MM.1S (cell line): Measurements from ENCODE around the gene CLIP4.

Experiments used
- DNase-seq: peaks from one replicate; pipeline ENCODE4 v3.0.0-alpha.2; 2015
- H2AFZ ChIP-seq: fragments of 300-600 bp; sonication (generic); 2 replicates; pipeline ENCODE4 v1.6.0; 2016; ENCODE audit warnings: antibody characterized with exemption, low read length
- H3F3A ChIP-seq: fragments of 300-600 bp; sonication (generic); 2 replicates; pipeline ENCODE4 v1.6.1; 2016; ENCODE audit warnings: mild to moderate bottlenecking, antibody characterized with exemption, low read length, moderate library complexity, mixed read lengths; ENCODE audit not compliant: insufficient read depth
- H3K27ac ChIP-seq: fragments of 300-600 bp; sonication (generic); 2 replicates; pipeline ENCODE4 v1.5.1; 2016; ENCODE audit warnings: mild to moderate bottlenecking, low read length
- H3K27me3 ChIP-seq: fragments of 300-600 bp; sonication (generic); replicated peaks from 2 replicates; pipeline ENCODE4 v1.6.0; 2016; ENCODE audit warnings: low read length; ENCODE audit not compliant: insufficient read depth
- H3K36me3 ChIP-seq: fragments of 300-600 bp; sonication (generic); replicated peaks from 2 replicates; pipeline ENCODE4 v1.6.1; 2016; ENCODE audit warnings: mild to moderate bottlenecking, low read length, mixed read lengths; ENCODE audit not compliant: insufficient read depth
- H3K4me1 ChIP-seq: fragments of 300-600 bp; sonication (generic); 2 replicates; pipeline ENCODE4 v1.6.1; 2016; ENCODE audit warnings: low read length, mixed read lengths
- H3K4me2 ChIP-seq: fragments of 300-600 bp; sonication (generic); 2 replicates; pipeline ENCODE4 v1.6.0; 2016; ENCODE audit warnings: low read depth, low read length
- H3K4me3 ChIP-seq: fragments of 300-600 bp; sonication (generic); 2 replicates; pipeline ENCODE4 v1.5.1; 2016; ENCODE audit warnings: low read length, mixed read lengths
- H3K79me2 ChIP-seq: fragments of 300-600 bp; sonication (generic); 2 replicates; pipeline ENCODE4 v1.6.1; 2016; ENCODE audit warnings: mixed run types, low read length, mixed read lengths
- H3K9ac ChIP-seq: fragments of 300-600 bp; sonication (generic); 2 replicates; pipeline ENCODE4 v1.6.1; 2016; ENCODE audit warnings: low read length, mixed read lengths
- H3K9me2 ChIP-seq: fragments of 300-600 bp; sonication (generic); replicated peaks from 2 replicates; pipeline ENCODE4 v1.6.1; 2016; ENCODE audit warnings: mild to moderate bottlenecking, low read length, mixed read lengths; ENCODE audit not compliant: insufficient read depth
- H3K9me3 ChIP-seq: fragments of 300-600 bp; sonication (generic); replicated peaks from 2 replicates; pipeline ENCODE4 v1.6.1; 2016; ENCODE audit warnings: mild to moderate bottlenecking, low read length, mixed read lengths; ENCODE audit not compliant: insufficient read depth
- H4K20me1 ChIP-seq: fragments of 300-600 bp; sonication (generic); 2 replicates; pipeline ENCODE4 v1.6.1; 2016; ENCODE audit warnings: mild to moderate bottlenecking, low read length, moderate library complexity, mixed read lengths; ENCODE audit not compliant: insufficient read depth
- CTCF ChIP-seq: fragments of 300-600 bp; sonication (generic); IDR thresholded peaks from 2 replicates; pipeline ENCODE4 v1.5.1; 2016; ENCODE audit warnings: antibody characterized with exemption, low read length, mixed read lengths
- EZH2 ChIP-seq: fragments of 300-600 bp; sonication (generic); optimal IDR thresholded peaks from 2 replicates; pipeline ENCODE3; 2017; ENCODE audit warnings: low read depth, mild to moderate bottlenecking, antibody characterized with exemption, low read length, mixed read lengths
- EZH2phosphoT487 ChIP-seq: fragments of 300-600 bp; sonication (generic); IDR thresholded peaks from 2 replicates; pipeline ENCODE4 v1.6.1; 2018; ENCODE audit warnings: antibody characterized with exemption, low read length

CLIP4 gene

GRCh38 chr2:29227935-29228675 is 112.9 kb downstream of the CLIP4 start:
- H3K9me2 ChIP-seq = no peaks in the 10 kb centered on the region
- no peaks in the 10 kb centered on the region for H3K36me3 ChIP-seq
- no peak overlapping the region for H3K9ac ChIP-seq
- H2AFZ ChIP-seq = no peak overlapping the region
- H3K4me2 ChIP-seq = no peak overlapping the region
- no peaks in the 10 kb centered on the region for H3K9me3 ChIP-seq
- TF ChIP-seq CTCF (no peak), EZH2 (no peak), EZH2phosphoT487 (no peak)
- no peak overlapping the region for H3K27ac ChIP-seq
- no peaks in the 10 kb centered on the region for H4K20me1 ChIP-seq
- no peaks in the 10 kb centered on the region for H3K4me1 ChIP-seq
- no peaks in the 10 kb centered on the region for H3F3A ChIP-seq
- DNase-seq = no peak
- no peaks in the 10 kb centered on the region for H3K79me2 ChIP-seq
- H3K4me3 ChIP-seq = no peak overlapping the region
- H3K27me3 ChIP-seq = no peaks in the 10 kb centered on the region; the same call in 1 of the 2 replicates

GRCh38 chr2:29228947-29229346 is 113.7 kb downstream of the CLIP4 start:
- Histone ChIP-seq H3K9ac (no peak overlapping the region), H3K36me3 (no peaks in the 10 kb centered on the region), H3K4me2 (no peak overlapping the region), H3K27ac (no peak overlapping the region), H3K4me1 (no peaks in the 10 kb centered on the region), H2AFZ (no peak overlapping the region), H3F3A (no peaks in the 10 kb centered on the region), H4K20me1 (no peaks in the 10 kb centered on the region), H3K27me3 (no peaks in the 10 kb centered on the region; the same call in 1 of the 2 replicates), H3K9me3 (no peaks in the 10 kb centered on the region), H3K79me2 (no peaks in the 10 kb centered on the region), H3K4me3 (no peak overlapping the region), H3K9me2 (no peaks in the 10 kb centered on the region)
- TF ChIP-seq EZH2 = no peak
- TF ChIP-seq EZH2phosphoT487 = no peak
- TF ChIP-seq CTCF = no peak
- DNase-seq = no peak

GRCh38 chr2:29229640-29230039 is 114.4 kb downstream of the CLIP4 start:
- TF ChIP-seq EZH2 = no peak
- no peak for TF ChIP-seq EZH2phosphoT487
- TF ChIP-seq CTCF = no peak
- H3K27me3 ChIP-seq = no peaks in the 10 kb centered on the region; the same call in 1 of the 2 replicates
- no peaks in the 10 kb centered on the region for H3K9me3 ChIP-seq
- no peak overlapping the region for H3K9ac ChIP-seq
- H3K4me3 ChIP-seq = no peak overlapping the region
- H3K79me2 ChIP-seq = no peaks in the 10 kb centered on the region
- H3K4me2 ChIP-seq = no peak overlapping the region
- no peaks in the 10 kb centered on the region for H4K20me1 ChIP-seq
- H3K27ac ChIP-seq = no peak overlapping the region
- H3F3A ChIP-seq = no peaks in the 10 kb centered on the region
- DNase-seq = no peak
- H2AFZ ChIP-seq = no peak overlapping the region
- no peaks in the 10 kb centered on the region for H3K36me3 ChIP-seq
- H3K4me1 ChIP-seq = no peaks in the 10 kb centered on the region
- no peaks in the 10 kb centered on the region for H3K9me2 ChIP-seq
